Urothelium cell line (cell line): ENCODE results near the gene GPR62.
"Not testable (repeated sequence)": the region's sequence is repeated elsewhere in the genome, so short reads cannot be mapped to it uniquely, and the experiment has no call there.

ENCODE experiments used
- DNase-seq: peaks from one replicate; pipeline ENCODE4 v3.0.0; 2011; ENCODE audit warnings: low spot score, mixed read lengths
- FAIRE-seq: peaks from 2 replicates; lab custom pipeline; 2011; peaks lifted over from hg19 to GRCh38; lab: Jason Lieb, UNC

The GPR62 gene

GRCh38 chr3:51988286-51989146, 33.3 kb downstream of the GPR62 start:
- DNase-seq, result no peak

GRCh38 chr3:51990501-51990971, 35.4 kb downstream of the GPR62 start:
- FAIRE-seq, result not testable (repeated sequence)

More at GRCh38 chr3:51988286-51989146, 33.3 kb downstream of the GPR62 start:
- FAIRE-seq, result no peak

GRCh38 chr3:51992017-51992682, 37.0 kb downstream of the GPR62 start:
- FAIRE-seq (no peak), DNase-seq (no peak)

More at GRCh38 chr3:51990501-51990971, 35.4 kb downstream of the GPR62 start:
- DNase-seq, result not testable (repeated sequence)

- DNase-seq, FAIRE-seq: not testable (repeated sequence)
These were observed 38.5 kb downstream of the GPR62 start for GRCh38 chr3:51993657-51994056.

GRCh38 chr3:51994530-51994929, 39.3 kb downstream of the GPR62 start:
- DNase-seq (no peak), FAIRE-seq (no peak)

- FAIRE-seq, result no peak
- DNase-seq, result peak; percentile 92
These were observed 40.4 kb downstream of the GPR62 start, which contains the start of gene RPL29 for GRCh38 chr3:51995346-51996163. TSS of gene RPL29 (minus strand) at chr3:51995895. CDS start at chr3:51995461, 434 bp downstream.

GRCh38 chr3:51997172-51997571, 42.0 kb downstream of the GPR62 start:
- no peak for DNase-seq
- no peak for FAIRE-seq

- FAIRE-seq (peak; percentile 90), DNase-seq (peak; percentile 87)
These were observed 42.9 kb downstream of the GPR62 start for GRCh38 chr3:51997935-51998596.

GRCh38 chr3:51998774-51999173, 43.6 kb downstream of the GPR62 start:
- peak; percentile 30 for FAIRE-seq
- DNase-seq, result no peak

- no peak for DNase-seq
- FAIRE-seq, result no peak
These were observed 44.7 kb downstream of the GPR62 start for GRCh38 chr3:51999846-52000245.

GRCh38 chr3:52001443-52001974, 46.3 kb downstream of the GPR62 start:
- peak; percentile 89 for DNase-seq
- peak; percentile 90 for FAIRE-seq

GRCh38 chr3:52002748-52003147, 47.6 kb downstream of the GPR62 start:
- DNase-seq (no peak), FAIRE-seq (no peak)

- DNase-seq (no peak), FAIRE-seq (no peak)
These were observed 49.1 kb downstream of the GPR62 start for GRCh38 chr3:52004163-52004787.

GRCh38 chr3:52004906-52005395, 49.8 kb downstream of the GPR62 start:
- DNase-seq, result no peak
- no peak for FAIRE-seq

GRCh38 chr3:52005571-52005986, 50.4 kb downstream of the GPR62 start:
- FAIRE-seq, result peak; percentile 77

GRCh38 chr3:52006017-52006819, 51.0 kb downstream of the GPR62 start:
- FAIRE-seq (peak; percentile 52), DNase-seq (no peak)

More at GRCh38 chr3:52005571-52005986, 50.4 kb downstream of the GPR62 start:
- DNase-seq, result peak; percentile 86

- DNase-seq (no peak), FAIRE-seq (no peak)
These were observed 51.6 kb downstream of the GPR62 start for GRCh38 chr3:52006820-52007133.
